ENCODE measurements around the gene MYO15B.

MYO15B gene

GRCh38 chr17:75557852-75558665, 29.5 kb upstream of the MYO15B start:
- no peak for DNase-seq

GRCh38 chr17:75558666-75559530, 28.7 kb upstream of the MYO15B start:
- DNase-seq = no peak

- no peak for DNase-seq
These were observed 27.6 kb upstream of the MYO15B start for GRCh38 chr17:75559958-75560533.

GRCh38 chr17:75561927-75562603, 25.5 kb upstream of the MYO15B start:
- no peak for DNase-seq

- no peak for DNase-seq
These were observed 24.4 kb upstream of the MYO15B start for GRCh38 chr17:75563063-75563758.

- no peak for DNase-seq
These were observed 23.4 kb upstream of the MYO15B start for GRCh38 chr17:75564195-75564594.

- no peak for DNase-seq
These were observed 22.5 kb upstream of the MYO15B start for GRCh38 chr17:75565066-75565465.

- DNase-seq = no peak
These were observed 22.0 kb upstream of the MYO15B start for GRCh38 chr17:75565618-75566017.

GRCh38 chr17:75566416-75566815, 21.2 kb upstream of the MYO15B start:
- no peak for DNase-seq

GRCh38 chr17:75566834-75567233, 20.8 kb upstream of the MYO15B start:
- no peak for DNase-seq

- DNase-seq = no peak
These were observed 19.0 kb upstream of the MYO15B start for GRCh38 chr17:75568412-75569255.

- no peak for DNase-seq
These were observed 17.4 kb upstream of the MYO15B start for GRCh38 chr17:75570034-75570676.

- DNase-seq = no peak
These were observed 16.8 kb upstream of the MYO15B start for GRCh38 chr17:75570772-75571171.

GRCh38 chr17:75571197-75571884, 16.3 kb upstream of the MYO15B start:
- DNase-seq = no peak

GRCh38 chr17:75571885-75572215, 15.8 kb upstream of the MYO15B start:
- DNase-seq = no peak

GRCh38 chr17:75572713-75573539, 14.7 kb upstream of the MYO15B start:
- DNase-seq = no peak

- DNase-seq = no peak
These were observed 14.1 kb upstream of the MYO15B start for GRCh38 chr17:75573540-75573957.

GRCh38 chr17:75573994-75574393, 13.6 kb upstream of the MYO15B start:
- no peak for DNase-seq
